HG03064 (cell line): ENCODE results near the gene MMP26.

Source experiments
- ATAC-seq: cut with Tn5 transposase; IDR thresholded peaks from one replicate; pipeline ENCODE4 v1.9.1; 2021; ENCODE audit warnings: low read depth; ENCODE audit not compliant: unreplicated experiment

The MMP26 gene

GRCh38 chr11:4704054-4704789, at the start of gene MMP26:
MMP26 (plus strand) TSS chr11:4704784.
- peak; percentile 48 for ATAC-seq

GRCh38 chr11:4658629-4659445, 45.7 kb upstream of the MMP26 start:
- no peak for ATAC-seq

- ATAC-seq = no peak
Measured at GRCh38 chr11:4662876-4663275, 41.7 kb upstream of the MMP26 start.

GRCh38 chr11:4664183-4664582, 40.4 kb upstream of the MMP26 start:
- ATAC-seq = no peak

GRCh38 chr11:4664786-4665185, 39.8 kb upstream of the MMP26 start:
- ATAC-seq = no peak

- ATAC-seq = no peak
Measured at GRCh38 chr11:4665424-4665823, 39.2 kb upstream of the MMP26 start.

GRCh38 chr11:4671741-4672140, 32.8 kb upstream of the MMP26 start:
- ATAC-seq = no peak

GRCh38 chr11:4672470-4672869, 32.1 kb upstream of the MMP26 start:
- ATAC-seq = no peak

- ATAC-seq = no peak
Measured at GRCh38 chr11:4673781-4674180, 30.8 kb upstream of the MMP26 start.

- no peak for ATAC-seq
Measured at GRCh38 chr11:4677948-4678347, 26.6 kb upstream of the MMP26 start.

- no peak for ATAC-seq
Measured at GRCh38 chr11:4680341-4680740, 24.2 kb upstream of the MMP26 start.

GRCh38 chr11:4682623-4683419, 21.8 kb upstream of the MMP26 start:
- ATAC-seq = no peak

- ATAC-seq = no peak
Measured at GRCh38 chr11:4684631-4685285, 19.8 kb upstream of the MMP26 start.

GRCh38 chr11:4695442-4695841, 9.1 kb upstream of the MMP26 start:
- ATAC-seq = no peak

- ATAC-seq = no peak
Measured at GRCh38 chr11:4697585-4697984, 7.0 kb upstream of the MMP26 start, which contains the start of gene OR51E2. OR51E2 (minus strand) TSS chr11:4697853; CDS start chr11:4682711, 15,142 bp downstream.

- ATAC-seq = peak; percentile 90
Measured at GRCh38 chr11:4699697-4700435, 4.7 kb upstream of the MMP26 start.

- no peak for ATAC-seq
Measured at GRCh38 chr11:4700436-4700820, 4.2 kb upstream of the MMP26 start.

GRCh38 chr11:4704790-4705334, 278 bp downstream of the MMP26 start:
- ATAC-seq = no peak

GRCh38 chr11:4713241-4713640, 8.7 kb downstream of the MMP26 start:
- ATAC-seq = no peak

GRCh38 chr11:4714300-4714699, 9.7 kb downstream of the MMP26 start:
- ATAC-seq = no peak
